PC-9 (cell line): ENCODE results near the gene GLI1. TPM values are rescaled to one million over a fixed set of nuclear protein-coding genes. Genes with fewer than 3 reads are reported as not detected.

Experiments
- BruUV-seq: library from RNA; stranded (reverse); fragments of 400-500 nt; replicated peaks from 2 replicates; lab custom pipeline; 2021; lab: Mats Ljungman, UMichigan
- CTCF ChIA-PET: fragments of 300-600 bp; sonication (Branson Sonifier 250); formaldehyde crosslinking; loops from one replicate; lab custom pipeline; 2022; ENCODE audit warnings: antibody characterized with exemption; lab: Charles Lee
- POLR2A ChIA-PET: fragments of 300-600 bp; sonication (Branson Sonifier 250); formaldehyde crosslinking; loops from one replicate; lab custom pipeline; 2022; ENCODE audit warnings: antibody characterized with exemption; ENCODE audit not compliant: unreplicated experiment; lab: Charles Lee
- DNase-seq, 2 experiments: peaks; one replicate each; pipeline versions ENCODE4 v3.0.0 to v3.0.0-alpha.2; 2015 to 2022; ENCODE audit warnings: mixed read lengths in 1 of 2
- H2AFZ ChIP-seq: fragments of 200-600 bp; sonication (generic); 2 replicates; pipeline ENCODE4 v1.8.1; 2017; ENCODE audit warnings: antibody characterized with exemption
- H3F3A ChIP-seq: fragments of 200-600 bp; sonication (generic); 2 replicates; pipeline ENCODE4 v1.8.1; 2017; ENCODE audit warnings: antibody characterized with exemption, mild to moderate bottlenecking, low read depth; ENCODE audit not compliant: insufficient read depth
- H3K27ac ChIP-seq: fragments of 200-600 bp; sonication (generic); 2 replicates; pipeline ENCODE4 v1.6.1; 2016; ENCODE audit warnings: mixed run types
- H3K27me3 ChIP-seq: fragments of 200-600 bp; sonication (generic); 2 replicates; pipeline ENCODE4 v1.6.1; 2016; ENCODE audit warnings: low read depth, mixed run types; ENCODE audit not compliant: insufficient read depth
- H3K36me3 ChIP-seq: fragments of 200-600 bp; sonication (generic); 2 replicates; pipeline ENCODE4 v1.6.1; 2016; ENCODE audit warnings: low read depth, mixed run types
- H3K4me1 ChIP-seq: fragments of 200-600 bp; sonication (generic); replicated peaks from 2 replicates; pipeline ENCODE4 v1.6.1; 2016; ENCODE audit warnings: mixed run types; ENCODE audit not compliant: insufficient read depth
- H3K4me2 ChIP-seq: fragments of 200-600 bp; sonication (generic); 2 replicates; pipeline ENCODE4 v1.6.1; 2017; ENCODE audit warnings: mixed run types
- H3K4me3 ChIP-seq: fragments of 200-600 bp; sonication (generic); 2 replicates; pipeline ENCODE4 v1.6.1; 2016; ENCODE audit warnings: mixed run types
- H3K79me2 ChIP-seq: fragments of 200-600 bp; sonication (generic); 2 replicates; pipeline ENCODE4 v1.6.1; 2017; ENCODE audit warnings: low read depth, mixed run types
- H3K9me2 ChIP-seq: fragments of 200-600 bp; sonication (generic); 2 replicates; pipeline ENCODE4 v1.8.1; 2017; ENCODE audit warnings: mild to moderate bottlenecking; ENCODE audit not compliant: insufficient read depth
- H3K9me3 ChIP-seq: fragments of 200-600 bp; sonication (generic); 2 replicates; pipeline ENCODE4 v1.8.1; 2016; ENCODE audit warnings: low read depth; ENCODE audit not compliant: insufficient read depth
- H4K20me1 ChIP-seq: fragments of 200-600 bp; sonication (generic); 2 replicates; pipeline ENCODE4 v1.8.1; 2017; ENCODE audit not compliant: insufficient read depth
- CTCF ChIP-seq: fragments of 200-600 bp; sonication (generic); conservative IDR thresholded peaks from 2 replicates; pipeline ENCODE4 v1.6.1; 2017; ENCODE audit warnings: mixed run types, antibody characterized with exemption, mild to moderate bottlenecking, moderate library complexity
- EZH2 ChIP-seq: fragments of 200-600 bp; sonication (generic); IDR thresholded peaks from 2 replicates; pipeline ENCODE4 v1.8.0; 2017; ENCODE audit warnings: antibody characterized with exemption, low read depth
- intact Hi-C: fragments of 100-400 bp; cut with micrococcal nuclease; formaldehyde crosslinking; loops from one replicate; pipeline ENCODE4 v1.10.0; 2022; ENCODE audit not compliant: unreplicated experiment
- total RNA-seq: library from RNA; stranded (reverse); gene quantifications from 2 replicates; pipeline ENCODE4 v1.2.3, GENCODE V29; 2021

Gene GLI1
- total RNA-seq, 1 experiment from 2014 or later = not detected

DNA sequence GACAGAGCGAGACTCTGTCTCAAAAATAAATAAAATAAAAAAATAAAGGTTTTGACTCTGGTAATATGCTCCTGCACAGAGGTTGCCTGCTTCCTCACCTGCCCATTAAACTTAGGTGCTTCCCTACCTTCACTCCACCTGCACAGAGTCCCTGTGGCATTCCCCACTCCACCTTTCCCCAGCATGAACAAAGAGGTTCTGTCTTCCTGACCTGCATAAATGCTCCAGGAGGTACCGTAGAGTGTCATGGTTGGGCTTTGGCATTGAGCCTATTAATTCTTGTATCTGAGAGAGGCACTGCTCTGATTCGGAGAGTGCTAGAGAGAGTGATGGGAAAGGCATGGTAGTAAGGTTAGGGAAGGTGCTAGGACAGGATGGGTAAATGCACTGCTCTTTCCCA, 13.8 kb downstream of the GLI1 start:
- intact Hi-C loops = no loop called here
- H3K9me2 ChIP-seq = no peaks in the 10 kb centered on the region
- no peak for TF ChIP-seq CTCF
- no peak for TF ChIP-seq EZH2
- no peak overlapping the region for H3K4me3 ChIP-seq
- no peak for DNase-seq
- H2AFZ ChIP-seq = no peak overlapping the region
- no peak overlapping the region for H3K4me2 ChIP-seq
- ChIA-PET CTCF (no interaction called here), POLR2A (no interaction called here)
- BruUV-seq = no TSS peak
- no peaks in the 10 kb centered on the region for H3F3A ChIP-seq
- H3K27ac ChIP-seq = no peak overlapping the region
- no peaks in the 10 kb centered on the region for H3K79me2 ChIP-seq
- H3K27me3 ChIP-seq = peaks cover 71% of the 10 kb centered on the region
- no peaks in the 10 kb centered on the region for H3K4me1 ChIP-seq
- H3K9me3 ChIP-seq = no peaks in the 10 kb centered on the region
- H3K36me3 ChIP-seq = no peaks in the 10 kb centered on the region
- no peaks in the 10 kb centered on the region for H4K20me1 ChIP-seq

- CTCF ChIA-PET = no interaction called here
These were observed 14.3 kb downstream of the GLI1 start for GRCh38 chr12:57473886-57474285.

DNA sequence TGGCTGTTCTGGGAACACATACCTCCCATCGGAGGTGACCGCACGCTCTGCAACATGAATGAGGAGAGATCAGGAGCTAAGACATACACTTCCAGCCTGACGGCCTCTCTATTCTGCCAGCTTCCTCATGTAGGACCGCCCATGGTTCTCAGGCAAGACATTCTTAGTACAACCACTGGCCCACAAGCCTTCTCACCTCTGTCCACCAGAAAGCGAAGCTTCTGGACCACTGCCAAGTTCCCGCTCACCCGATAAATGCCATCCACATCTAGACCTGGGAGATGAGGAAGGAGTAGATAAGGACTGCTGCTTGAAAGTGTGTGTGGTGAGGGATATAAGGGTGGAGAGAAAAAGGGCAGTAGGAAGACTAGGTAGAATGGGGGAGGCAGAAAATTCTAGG, 14.8 kb downstream of the GLI1 start:
- BruUV-seq = no TSS peak
- TF ChIP-seq EZH2 (no peak), CTCF (no peak)

More at GRCh38 chr12:57473886-57474285, 14.3 kb downstream of the GLI1 start:
- no peak overlapping the region for H3K27ac ChIP-seq
- H3K79me2 ChIP-seq = no peaks in the 10 kb centered on the region
- no peaks in the 10 kb centered on the region for H3K9me2 ChIP-seq
- no TSS peak for BruUV-seq
- H3K4me1 ChIP-seq = no peaks in the 10 kb centered on the region
- no peaks in the 10 kb centered on the region for H3K36me3 ChIP-seq
- peaks cover 71% of the 10 kb centered on the region for H3K27me3 ChIP-seq
- DNase-seq = no peak
- H3K4me3 ChIP-seq = no peak overlapping the region
- TF ChIP-seq CTCF = no peak
- TF ChIP-seq EZH2 = no peak
- intact Hi-C loops = no loop called here
- no peaks in the 10 kb centered on the region for H3F3A ChIP-seq
- H3K9me3 ChIP-seq = no peaks in the 10 kb centered on the region
- POLR2A ChIA-PET = no interaction called here
- H4K20me1 ChIP-seq = no peaks in the 10 kb centered on the region
- H2AFZ ChIP-seq = no peak overlapping the region
- H3K4me2 ChIP-seq = no peak overlapping the region

More for the DNA sequence above, 14.8 kb downstream of the GLI1 start:
- Histone ChIP-seq H3K9me3 (no peaks in the 10 kb centered on the region), H3K9me2 (no peaks in the 10 kb centered on the region), H3K36me3 (no peaks in the 10 kb centered on the region), H3K4me3 (no peak overlapping the region), H3K27me3 (peaks cover 66% of the 10 kb centered on the region), H3K27ac (no peak overlapping the region), H2AFZ (no peak overlapping the region), H3F3A (no peaks in the 10 kb centered on the region), H3K4me1 (no peaks in the 10 kb centered on the region), H3K79me2 (no peaks in the 10 kb centered on the region), H4K20me1 (no peaks in the 10 kb centered on the region), H3K4me2 (no peak overlapping the region)
- ChIA-PET POLR2A (interaction anchor here (0.7 kb wide), 1 partner anchor 329 kb away, joined by 3 read pairs; no protein-coding TSS in a partner anchor), CTCF (no interaction called here)
- DNase-seq = no peak
- intact Hi-C loops = no loop called here
